Endothelial cell of umbilical vein (primary cell): ENCODE measurements around the gene ATP12A. TPM values are rescaled to one million over a fixed set of nuclear protein-coding genes. Genes with fewer than 3 reads are reported as not detected.

Experiments
- BruUV-seq: library from RNA; stranded (reverse); fragments of 400-500 nt; replicated peaks from 2 replicates; lab custom pipeline; 2021; lab: Mats Ljungman, UMichigan
- CTCF ChIA-PET: fragments of 300-600, 350-600 bp; sonication (Branson Sonifier 250); formaldehyde crosslinking; loops from one replicate; lab custom pipeline; 2021; ENCODE audit warnings: antibody characterized with exemption, inconsistent platforms; lab: Charles Lee
- POLR2A ChIA-PET: fragments of 300-600, 350-600 bp; sonication (Branson Sonifier 250); formaldehyde crosslinking; loops from one replicate; lab custom pipeline; 2021; ENCODE audit warnings: antibody characterized with exemption, inconsistent platforms; lab: Charles Lee
- DNase-seq: peaks from one replicate; pipeline ENCODE4 v3.0.0-alpha.2; 2011; ENCODE audit warnings: low read depth, low spot score
- FAIRE-seq: peaks from 2 replicates; lab custom pipeline; 2011; peaks lifted over from hg19 to GRCh38; lab: Jason Lieb, UNC
- H2AFZ ChIP-seq: 2 replicates; pipeline ENCODE4 v1.6.0; 2012; ENCODE audit warnings: low read depth, low read length, control low read depth, inconsistent platforms
- H3K27ac ChIP-seq: 2 replicates; pipeline ENCODE4 v1.5.1; 2011; ENCODE audit warnings: low read depth, mild to moderate bottlenecking, control low read depth, low read length, moderate library complexity; ENCODE audit not compliant: insufficient read depth
- H3K27me3 ChIP-seq, 2 experiments: 2 replicates each; pipeline versions ENCODE4 v1.6.0 to v1.6.1; 2011; ENCODE audit warnings: low read length in 2 of 2, mixed read lengths in 1 of 2; ENCODE audit not compliant: control insufficient read depth in 2 of 2, insufficient read depth in 2 of 2
- H3K36me3 ChIP-seq, 2 experiments: 2 replicates in 1 of 2; 3 replicates in 1 of 2; pipeline ENCODE4 v1.5.1; 2011; ENCODE audit warnings: low read length in 2 of 2, mild to moderate bottlenecking in 1 of 2, moderate library complexity in 1 of 2; ENCODE audit not compliant: control insufficient read depth in 2 of 2, insufficient read depth in 2 of 2; ENCODE audit errors: extremely low read depth in 1 of 2
- H3K4me1 ChIP-seq: 3 replicates; pipeline ENCODE4 v1.5.1; 2011; ENCODE audit warnings: mild to moderate bottlenecking, low read length; ENCODE audit not compliant: control insufficient read depth, insufficient read depth; ENCODE audit errors: extremely low read depth
- H3K4me2 ChIP-seq: 2 replicates; pipeline ENCODE4 v1.6.1; 2011; ENCODE audit warnings: low read length, control low read depth, mixed read lengths; ENCODE audit not compliant: insufficient read depth
- H3K4me3 ChIP-seq, 3 experiments: fragments of 200-600 bp in 1 of 3; sonication (generic), shearing (Covaris generic) in 1 of 3; replicated peaks in 1 of 3; 2 replicates each; pipeline ENCODE4 v1.5.1; 2011 to 2016; ENCODE audit warnings: control low read depth in 3 of 3, low read length in 3 of 3, mild to moderate bottlenecking in 2 of 3, inconsistent platforms in 1 of 3, low read depth in 1 of 3, moderate library complexity in 1 of 3; ENCODE audit not compliant: insufficient read depth in 1 of 3
- H3K79me2 ChIP-seq: 2 replicates; pipeline ENCODE4 v1.6.0; 2012; ENCODE audit warnings: low read length, inconsistent platforms; ENCODE audit not compliant: control insufficient read depth, insufficient read depth
- H3K9ac ChIP-seq: replicated peaks from 2 replicates; pipeline ENCODE3; 2011; ENCODE audit warnings: low read length, control low read depth; ENCODE audit not compliant: insufficient read depth; ENCODE audit errors: extremely low read depth
- H3K9me1 ChIP-seq: replicated peaks from 3 replicates; pipeline ENCODE4 v1.6.0; 2011; ENCODE audit warnings: mild to moderate bottlenecking, low read length; ENCODE audit not compliant: control insufficient read depth, insufficient read depth; ENCODE audit errors: extremely low read depth
- H3K9me3 ChIP-seq: replicated peaks from 2 replicates; pipeline ENCODE4 v1.5.1; 2012; ENCODE audit warnings: low read length, inconsistent platforms; ENCODE audit not compliant: control insufficient read depth, insufficient read depth
- H4K20me1 ChIP-seq: replicated peaks from 2 replicates; pipeline ENCODE3; 2011; ENCODE audit warnings: mild to moderate bottlenecking, low read length; ENCODE audit not compliant: control insufficient read depth, insufficient read depth; ENCODE audit errors: extremely low read depth
- CTCF ChIP-seq, 2 donors: IDR thresholded peaks; 1 replicate in 1 of 2; 2 replicates in 1 of 2; pipeline ENCODE4 v1.5.1; 2011; ENCODE audit warnings: low read length in 2 of 2, mild to moderate bottlenecking in 2 of 2, moderate library complexity in 2 of 2, control low read depth in 1 of 2, inconsistent platforms in 1 of 2, low read depth in 1 of 2; ENCODE audit not compliant: insufficient read depth in 1 of 2; ENCODE audit errors: extremely low read depth in 1 of 2
- EZH2 ChIP-seq: IDR thresholded peaks from 2 replicates; pipeline ENCODE4 v1.6.1; 2012; ENCODE audit warnings: borderline replicate concordance, low read depth, mild to moderate bottlenecking, moderate library complexity, low read length, inconsistent platforms; ENCODE audit not compliant: severe bottlenecking
- FOS ChIP-seq: IDR thresholded peaks from 2 replicates; pipeline ENCODE4 v1.6.1; 2011; ENCODE audit warnings: mild to moderate bottlenecking, low read length, moderate library complexity, borderline replicate concordance; ENCODE audit not compliant: insufficient read depth
- GATA2 ChIP-seq: IDR thresholded peaks from 2 replicates; pipeline ENCODE4 v1.7.0; 2011; ENCODE audit warnings: low read depth, mild to moderate bottlenecking, moderate library complexity, mixed read lengths, low read length; ENCODE audit not compliant: insufficient read length, insufficient read depth
- JUN ChIP-seq: IDR thresholded peaks from 2 replicates; pipeline ENCODE4 v1.6.1; 2011; ENCODE audit warnings: borderline replicate concordance, low read depth; ENCODE audit not compliant: insufficient read length, insufficient read depth
- MYC ChIP-seq: IDR thresholded peaks from one replicate; pipeline ENCODE4 v1.6.1; 2011; ENCODE audit warnings: mild to moderate bottlenecking, low read depth, low read length
- POLR2A ChIP-seq: IDR thresholded peaks from 2 replicates; pipeline ENCODE4 v1.6.1; 2012; ENCODE audit warnings: low read depth, mild to moderate bottlenecking, control low read depth, low read length
- POLR2AphosphoS5 ChIP-seq: IDR thresholded peaks from 2 replicates; pipeline ENCODE4 v1.6.1; 2012; ENCODE audit warnings: low read depth, mild to moderate bottlenecking, control low read depth, low read length, moderate library complexity; ENCODE audit not compliant: insufficient read depth
- dilution Hi-C: fragments of 300-500 bp; cut with MboI; formaldehyde crosslinking; loops from one replicate; pipeline ENCODE4 v1.15.0; 2019; ENCODE audit warnings: low sequenced_read_pairs; ENCODE audit not compliant: extremely low pct_ligation_motif_present
- intact Hi-C: fragments of 100-400 bp; cut with micrococcal nuclease; formaldehyde crosslinking; loops from one replicate; pipeline ENCODE4 v1.10.0; 2022
- polyA plus RNA-seq, 4 experiments: library from polyadenylated mRNA; depleted of rRNA in 3 of 4; stranded (reverse) in 3 of 4; unstranded in 1 of 4; fragments of >200 nt; gene quantifications; 2 replicates each; pipeline versions ENCODE4 v1.2.1 to v1.2.3, GENCODE V29; 2011 to 2012; ENCODE audit warnings: missing spikeins in 1 of 4
- total RNA-seq: library from RNA; stranded (reverse); gene quantifications from 2 replicates; pipeline ENCODE4 v1.2.3, GENCODE V29; 2021
- TF ChIP-seq, protein P1 (sequence below): IDR thresholded peaks from 2 replicates; pipeline ENCODE4 v1.6.1; 2011; ENCODE audit not compliant: insufficient read depth, insufficient read length

Gene ATP12A
- total and polyA plus RNA-seq, 2 donors (not counting 3 experiments of a cell fraction or from before 2014, with no cell fraction given), result not detected

DNA sequence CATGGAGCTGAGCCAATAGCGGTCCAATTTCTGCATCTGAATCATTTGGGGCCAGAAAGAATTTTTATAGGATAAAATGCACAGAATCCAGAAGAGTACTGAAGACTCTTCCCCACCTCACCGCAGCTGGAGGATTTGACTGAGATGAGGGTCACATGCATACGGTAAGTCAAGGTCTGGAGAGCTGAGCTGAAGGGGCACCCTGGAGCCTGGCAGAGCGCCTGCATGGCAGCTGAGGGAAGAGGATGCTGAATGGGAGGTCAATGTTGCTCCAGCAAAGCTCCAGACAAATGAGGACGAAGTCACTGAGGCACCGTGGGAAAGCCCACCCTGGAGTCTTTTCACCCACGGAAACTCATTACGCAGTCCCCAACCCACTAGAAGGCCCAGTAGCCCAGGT is 43.4 kb upstream of the ATP12A start:
- no TSS peak for BruUV-seq
- CTCF ChIA-PET, result interaction anchor here (1.2 kb wide), 1 partner anchor 33 kb away, joined by 3 read pairs; no protein-coding TSS in a partner anchor
- FAIRE-seq, result no peak

DNA sequence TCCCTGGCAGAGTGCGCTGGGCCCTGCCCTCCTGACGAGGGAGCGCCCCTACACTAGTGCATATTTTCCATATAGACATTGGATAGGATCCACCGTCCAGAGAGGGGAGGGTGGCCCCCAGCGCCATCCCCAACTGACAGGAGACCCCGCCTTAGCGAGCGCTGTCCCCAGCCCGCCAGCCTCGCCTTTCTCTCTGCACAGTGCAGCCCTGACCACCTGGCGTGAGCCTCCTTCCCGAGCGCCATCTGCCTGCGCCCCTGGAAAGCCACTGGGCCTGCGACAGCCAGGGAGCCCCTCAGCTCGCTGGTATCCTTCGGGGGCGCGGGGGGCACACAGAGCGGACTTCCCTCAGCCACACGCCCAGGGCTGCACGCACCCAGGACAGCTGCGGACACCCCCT is 42.1 kb upstream of the ATP12A start:
- BruUV-seq, result no TSS peak
- no peaks in the 10 kb centered on the region for H3K79me2 ChIP-seq
- no peaks in the 10 kb centered on the region for H3K27me3 ChIP-seq
- H3K4me1 ChIP-seq, result no peaks in the 10 kb centered on the region
- no peaks in the 10 kb centered on the region for H3K9me1 ChIP-seq
- ChIA-PET POLR2A (no interaction called here), CTCF (interaction anchor here (1.0 kb wide), 1 partner anchor 35 kb away, joined by 5 read pairs; no protein-coding TSS in a partner anchor)
- DNase-seq, result no peak
- H3K27ac ChIP-seq, result no peak overlapping the region
- no peaks in the 10 kb centered on the region for H3K36me3 ChIP-seq
- H3K9ac ChIP-seq, result no peak overlapping the region
- no peaks in the 10 kb centered on the region for H4K20me1 ChIP-seq
- H3K4me3 ChIP-seq, result no peak overlapping the region
- no peak for TF ChIP-seq GATA2
- TF ChIP-seq MYC, result no peak
- TF ChIP-seq, protein P1, sequence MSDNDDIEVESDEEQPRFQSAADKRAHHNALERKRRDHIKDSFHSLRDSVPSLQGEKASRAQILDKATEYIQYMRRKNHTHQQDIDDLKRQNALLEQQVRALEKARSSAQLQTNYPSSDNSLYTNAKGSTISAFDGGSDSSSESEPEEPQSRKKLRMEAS, result no peak
- no peak for TF ChIP-seq POLR2AphosphoS5
- no peak for TF ChIP-seq POLR2A
- no peak for TF ChIP-seq FOS
- no peak for TF ChIP-seq EZH2
- TF ChIP-seq JUN, result no peak
- TF ChIP-seq CTCF (IDR thresholded peaks at IDR 0.05; ENCODE audit: extremely low read depth in 1 of 2, insufficient read depth in 1 of 2, low read depth in 1 of 2, low read length in 2 of 2), result no peak
- intact Hi-C loops, result no loop called here
- H2AFZ ChIP-seq, result no peak overlapping the region
- no peak overlapping the region for H3K4me2 ChIP-seq
- FAIRE-seq, result no peak
- dilution Hi-C loops, result no loop called here
- H3K9me3 ChIP-seq, result no peaks in the 10 kb centered on the region

More for the DNA sequence above, 43.4 kb upstream of the ATP12A start:
- dilution Hi-C loops, result no loop called here
- Histone ChIP-seq H2AFZ (no peak overlapping the region), H3K27ac (no peak overlapping the region), H3K9me3 (no peaks in the 10 kb centered on the region), H3K79me2 (no peaks in the 10 kb centered on the region), H3K36me3 (no peaks in the 10 kb centered on the region), H3K4me1 (no peaks in the 10 kb centered on the region), H3K27me3 (no peaks in the 10 kb centered on the region), H3K4me2 (no peak overlapping the region), H3K9me1 (no peaks in the 10 kb centered on the region), H4K20me1 (no peaks in the 10 kb centered on the region), H3K4me3 (no peak overlapping the region), H3K9ac (no peak overlapping the region)
- intact Hi-C loops, result no loop called here
- DNase-seq, result no peak
- TF ChIP-seq EZH2 (no peak), POLR2AphosphoS5 (no peak), GATA2 (no peak), POLR2A (no peak), FOS (no peak)
- POLR2A ChIA-PET, result no interaction called here
